HCEC 1CT (cell line): ENCODE results near the gene ZMYND8.
"Not testable (repeated sequence)": the region's sequence is repeated elsewhere in the genome, so short reads cannot be mapped to it uniquely, and the experiment has no call there.

Experiments used
- DNase-seq: peaks from one replicate; pipeline ENCODE4 v3.0.0-alpha.2; 2017

Gene ZMYND8

DNA sequence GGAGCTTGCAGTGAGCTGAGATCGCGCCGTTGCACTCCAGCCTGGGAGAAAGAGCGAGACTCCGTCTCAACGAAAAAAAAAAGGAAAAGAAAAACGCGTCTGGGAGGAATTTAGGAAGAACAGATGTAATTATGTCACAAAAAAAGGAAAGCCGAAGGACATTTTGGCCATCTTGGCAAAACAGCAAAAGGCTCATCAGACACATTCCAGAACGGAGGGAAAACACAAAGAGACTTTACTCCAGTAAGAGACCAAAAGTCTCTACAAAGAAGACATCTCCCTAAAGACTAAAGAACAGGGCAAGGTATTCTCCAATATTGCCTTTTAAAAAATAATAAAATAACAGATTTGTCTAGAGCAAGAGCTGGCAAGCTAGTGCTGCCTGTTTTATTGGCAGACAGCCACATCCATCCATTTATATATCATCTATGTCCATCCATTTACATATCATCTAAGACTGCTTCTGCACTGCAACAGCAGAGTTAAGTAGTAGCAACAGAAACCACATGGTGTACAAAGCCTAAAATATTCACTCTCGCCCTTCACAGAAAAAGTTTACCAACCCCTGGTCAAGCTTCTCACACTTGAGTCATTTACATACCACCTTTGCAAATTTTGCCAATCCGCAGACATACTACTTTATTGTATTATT lies 133.9 kb downstream of the ZMYND8 start:
- DNase-seq: no peak

DNA sequence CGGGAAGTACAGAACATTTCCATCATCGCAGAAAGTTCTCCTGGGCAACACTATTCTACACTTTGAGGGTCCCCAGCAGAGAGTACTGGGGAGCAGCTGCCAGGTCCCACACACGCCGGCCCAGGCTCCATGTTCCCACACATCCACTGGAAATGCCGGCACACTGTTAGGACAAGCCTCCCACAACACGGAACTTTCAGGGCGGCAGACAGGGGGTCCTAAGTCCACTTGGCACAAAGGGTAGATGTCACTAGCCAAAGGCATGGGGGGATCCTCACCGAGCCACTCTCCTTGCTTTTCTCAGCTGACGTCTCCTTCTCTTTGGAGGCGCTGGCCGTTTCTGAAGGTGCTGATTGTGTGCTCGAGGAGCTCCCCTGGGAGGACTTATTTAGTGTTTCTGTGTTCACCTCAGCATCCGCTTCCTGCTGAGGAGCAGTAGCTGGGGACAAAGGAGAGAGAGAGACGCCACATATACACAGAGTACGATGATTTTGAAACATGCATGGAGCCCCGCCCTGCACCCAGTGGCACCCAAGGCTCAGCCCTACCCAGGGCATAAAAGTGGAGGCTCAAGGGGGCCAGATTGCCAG lies 135.4 kb downstream of the ZMYND8 start:
- no peak for DNase-seq

DNA sequence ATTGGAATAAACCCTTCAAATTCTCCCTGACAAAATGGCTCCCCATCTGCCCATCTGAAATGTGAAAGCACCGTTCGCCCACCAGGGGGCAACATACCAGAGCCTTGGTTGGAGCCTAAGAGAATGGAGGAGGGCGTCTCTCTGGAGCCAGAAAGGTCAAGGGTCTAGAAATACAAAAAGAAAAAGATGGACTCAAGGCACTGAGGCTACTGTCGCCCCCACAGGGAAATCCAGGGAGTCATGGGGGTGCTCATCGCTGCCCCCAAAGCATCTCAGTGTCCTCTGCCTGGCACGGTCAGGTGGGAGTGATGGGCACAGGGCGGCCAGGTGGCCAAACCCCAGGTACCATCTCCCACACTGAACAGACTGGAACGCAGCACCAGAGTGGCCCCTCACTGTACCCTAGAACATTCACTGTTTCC lies 136.3 kb downstream of the ZMYND8 start:
- peak; percentile 25 for DNase-seq

DNA sequence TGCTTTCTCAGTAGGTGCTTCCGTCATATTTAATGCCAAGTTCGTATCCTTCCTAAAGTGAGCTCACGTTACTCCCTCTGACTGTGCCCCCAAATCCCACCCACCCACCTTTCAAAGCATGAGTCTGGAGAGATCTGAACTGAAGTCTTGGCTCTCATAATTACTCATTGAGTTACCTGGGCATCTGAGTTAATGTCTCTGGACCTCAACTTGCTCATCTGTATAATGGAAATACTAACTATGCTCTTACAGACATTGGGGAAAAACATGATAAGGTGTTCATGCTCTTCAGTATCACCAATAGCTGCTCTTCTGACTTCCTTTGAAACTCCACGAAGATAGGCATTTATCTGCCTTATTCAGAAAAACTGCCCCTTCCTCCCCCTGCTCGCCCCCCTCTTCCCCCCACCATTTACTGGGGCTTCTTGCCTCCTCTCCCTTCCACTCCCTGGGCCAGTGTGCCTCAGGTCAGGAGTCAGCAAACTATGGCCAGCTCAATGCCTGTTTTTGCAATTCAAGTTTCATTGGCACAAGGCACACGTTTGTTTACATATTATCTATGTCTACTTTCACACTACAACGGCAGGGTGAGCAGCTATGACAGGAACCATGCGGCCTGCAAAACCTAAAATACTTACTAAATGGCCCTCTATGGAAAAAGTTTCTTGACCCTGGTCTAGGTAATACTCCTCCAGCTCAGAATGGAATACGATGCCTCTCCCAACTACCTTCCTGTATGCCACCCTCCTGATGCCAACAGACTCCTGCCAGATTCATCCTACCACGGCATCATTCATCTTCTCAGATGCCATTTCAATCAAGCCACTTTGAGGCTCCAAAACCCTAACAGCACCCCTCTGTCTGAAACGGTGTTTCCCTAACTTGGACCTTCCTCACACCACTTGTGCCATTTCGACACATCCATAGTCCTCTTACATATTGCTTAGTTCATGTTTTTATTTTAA lies 138.7 kb downstream of the ZMYND8 start:
- no peak for DNase-seq

DNA sequence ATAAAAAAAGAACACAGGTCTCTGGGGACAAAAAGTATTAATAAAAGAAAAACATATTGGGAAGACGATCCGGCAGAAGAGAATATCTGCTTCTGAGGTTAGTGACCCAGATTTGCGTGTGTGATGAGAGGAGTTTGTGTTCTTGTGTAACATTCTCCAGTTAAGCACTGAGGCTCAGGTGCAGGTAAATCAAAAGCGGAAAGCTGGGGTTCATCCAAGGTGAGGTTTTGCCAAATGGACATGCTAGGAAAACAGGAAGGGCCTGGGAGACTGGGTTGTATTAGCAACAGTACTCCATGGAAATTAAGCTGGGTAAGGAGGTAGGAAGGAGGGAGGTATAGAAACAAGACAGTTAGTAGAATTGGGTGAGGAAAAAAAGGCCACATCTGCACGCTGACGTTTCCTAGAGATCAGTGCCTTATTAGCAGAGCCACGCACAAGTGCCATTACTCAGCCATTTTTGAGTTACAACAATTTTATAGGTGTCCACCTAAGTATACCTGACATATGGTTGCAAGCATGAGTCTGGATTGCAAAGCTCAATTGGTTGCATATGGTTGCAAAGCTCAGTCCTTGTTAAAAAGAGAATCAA lies 139.6 kb downstream of the ZMYND8 start:
- no peak for DNase-seq

DNA sequence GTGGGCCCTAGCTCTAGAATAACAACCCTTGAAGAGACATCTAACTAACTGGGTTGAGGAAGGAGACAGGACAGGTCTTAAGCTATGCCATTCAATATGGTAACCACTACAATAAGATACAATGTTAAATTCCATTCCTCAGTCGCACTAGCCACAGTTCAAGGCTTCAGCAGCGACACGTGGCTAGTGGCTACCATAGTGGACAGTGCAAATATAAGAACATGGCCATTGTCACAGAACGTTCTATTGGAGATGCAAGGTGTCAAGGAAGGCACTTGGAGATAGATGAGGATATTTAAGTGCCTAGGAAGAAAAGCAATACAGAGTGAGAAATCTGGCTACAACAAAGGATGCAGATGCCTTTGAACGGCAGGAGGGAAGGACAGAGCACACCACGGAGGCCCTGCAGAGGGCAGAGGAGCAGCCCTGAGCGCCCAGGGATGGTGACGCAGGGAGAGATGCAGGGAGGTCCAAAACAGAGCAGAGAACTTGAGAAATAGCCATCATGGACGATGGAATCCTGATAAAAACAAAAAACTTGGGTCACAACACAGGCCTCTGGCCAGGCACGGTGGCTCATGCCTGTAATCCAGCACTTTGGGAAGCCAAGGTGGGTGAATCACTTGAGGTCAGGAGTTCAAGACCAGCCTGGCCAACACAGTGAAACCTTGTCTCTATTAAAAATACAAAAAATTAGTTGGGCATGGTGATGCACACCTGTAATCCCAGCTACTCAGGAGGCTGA lies 140.7 kb downstream of the ZMYND8 start:
- no peak for DNase-seq

DNA sequence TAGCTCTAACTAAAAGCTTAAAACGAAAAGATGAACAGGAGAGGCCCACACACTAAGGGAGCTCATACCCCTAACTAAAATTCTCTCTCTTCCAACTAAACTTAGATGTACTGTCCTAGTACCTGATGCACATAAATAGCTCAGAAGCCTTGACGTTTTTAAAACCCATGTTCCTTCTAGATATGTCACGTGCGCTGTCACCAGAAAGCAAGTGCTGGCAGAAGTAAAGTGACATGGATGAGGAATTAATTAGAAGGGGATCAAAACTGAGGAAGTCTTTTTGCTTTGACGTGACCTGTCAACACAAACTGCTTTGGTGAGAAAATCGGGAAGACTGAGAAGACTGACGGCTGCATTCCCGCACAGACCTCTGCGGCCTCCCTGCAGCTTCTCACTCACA lies 142.5 kb downstream of the ZMYND8 start:
- no peak for DNase-seq

DNA sequence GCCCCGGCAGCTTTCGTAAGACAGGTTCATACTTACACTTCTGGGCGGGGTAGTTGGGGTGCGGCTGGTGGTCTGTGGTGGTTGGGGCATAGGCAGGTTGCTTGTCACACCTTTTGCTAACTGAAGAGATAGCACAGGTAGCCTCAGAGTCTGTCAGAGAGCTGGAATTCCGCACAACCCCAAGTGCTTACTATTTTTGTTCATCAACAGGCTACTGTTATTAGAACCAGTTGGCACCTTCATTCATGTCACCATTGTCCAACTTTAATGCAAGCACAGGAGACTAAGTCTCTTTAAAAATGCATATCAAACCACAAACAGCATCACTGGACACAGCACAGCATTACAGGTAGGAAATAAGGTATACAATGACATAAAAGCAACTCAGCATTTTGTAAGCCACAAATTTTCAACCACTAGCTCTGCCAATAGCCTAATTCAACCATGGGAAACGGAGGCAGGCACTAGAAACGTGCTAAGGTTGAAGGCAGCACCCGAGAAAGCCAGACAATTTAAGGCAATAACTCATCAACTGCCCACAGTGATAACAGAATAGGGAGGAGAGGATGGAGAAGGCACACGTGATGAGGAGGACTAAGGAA lies 143.8 kb downstream of the ZMYND8 start:
- no peak for DNase-seq

DNA sequence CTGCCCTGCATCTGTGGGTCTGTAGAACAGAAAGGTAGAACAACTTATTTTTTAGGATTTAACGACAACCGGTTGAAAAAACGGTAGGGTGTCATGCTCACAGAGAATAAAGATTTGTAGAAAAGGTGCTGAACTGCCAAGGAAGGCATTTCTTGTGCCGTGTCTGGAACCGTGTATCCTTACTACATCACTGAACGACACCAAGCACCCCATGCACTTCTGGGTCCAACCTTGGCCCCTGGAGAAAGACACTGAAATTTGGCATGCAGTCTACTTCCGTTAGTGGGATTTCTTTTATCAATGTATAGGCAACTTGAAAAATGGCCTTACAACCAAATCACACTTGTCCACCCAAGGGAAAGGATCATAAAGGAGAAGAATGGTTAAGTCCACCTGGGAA lies 145.5 kb downstream of the ZMYND8 start:
- DNase-seq: no peak

DNA sequence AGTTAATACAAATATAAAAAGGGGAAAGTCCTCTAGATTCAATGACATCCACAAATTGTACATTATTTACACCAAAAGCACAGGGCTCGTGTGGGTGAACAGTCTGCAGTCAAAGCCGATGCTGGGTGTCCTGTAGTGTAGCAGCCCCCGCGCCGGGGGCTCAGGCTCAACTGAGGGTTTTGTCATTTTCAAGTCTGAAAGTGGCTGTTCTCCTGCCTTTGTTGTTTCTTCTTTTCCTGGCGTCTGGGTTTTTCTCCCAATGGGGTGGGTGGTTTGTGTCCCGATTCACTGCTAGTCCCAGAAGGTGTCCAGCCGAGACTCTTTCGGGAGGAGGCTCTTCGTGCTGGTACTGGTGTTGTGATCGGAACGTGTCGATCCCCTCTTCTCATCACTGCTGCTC lies 146.0 kb downstream of the ZMYND8 start:
- no peak for DNase-seq

DNA sequence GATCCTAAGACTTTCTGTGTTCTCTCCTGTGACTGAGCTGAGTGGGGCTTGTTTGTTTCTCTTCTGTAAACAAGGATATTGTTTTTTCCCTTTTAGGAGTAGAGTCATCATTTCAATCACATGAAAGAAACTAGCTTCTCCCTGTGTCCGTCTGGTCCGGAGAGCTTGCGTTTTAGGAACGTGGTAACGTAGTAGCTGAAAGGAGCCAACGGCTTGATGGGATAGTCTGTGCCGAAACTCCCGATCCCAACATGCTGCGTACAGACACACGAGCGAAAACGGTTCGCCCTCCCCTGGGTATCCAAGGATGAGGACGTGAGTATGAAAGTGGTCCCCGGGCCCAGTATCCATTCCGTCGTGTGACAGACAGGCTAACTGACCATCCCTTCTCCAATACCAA lies 146.5 kb downstream of the ZMYND8 start:
- DNase-seq: no peak

DNA sequence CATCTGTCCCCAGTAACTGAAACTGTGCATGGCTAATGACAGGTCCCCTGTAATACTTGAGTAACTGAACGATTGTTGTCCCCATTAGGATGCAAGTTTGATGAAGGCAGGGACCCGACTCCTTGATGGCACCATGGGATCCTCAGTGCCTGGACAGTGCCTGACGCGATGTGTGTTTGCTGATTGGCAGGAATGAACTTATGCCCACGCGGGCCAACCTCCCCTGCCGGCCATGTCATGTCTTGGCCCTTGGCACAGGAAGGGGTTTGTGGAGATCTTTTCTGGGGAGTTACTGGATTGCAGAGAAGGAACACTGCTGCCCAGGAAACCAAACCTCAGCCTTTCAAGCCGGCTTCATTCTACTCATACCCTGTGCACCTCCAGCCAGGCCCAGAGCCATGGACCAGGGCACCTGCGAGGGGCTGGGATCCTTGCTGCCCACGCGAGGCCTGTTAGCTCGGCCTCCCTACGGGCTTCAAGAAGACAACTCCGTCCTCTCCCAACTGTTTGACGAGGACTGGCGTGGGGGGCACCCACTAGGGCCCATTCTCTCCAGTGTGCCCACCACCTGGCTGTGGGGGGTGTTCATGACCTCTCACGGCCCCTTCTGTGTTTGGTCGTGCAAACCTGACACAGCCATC lies 147.8 kb downstream of the ZMYND8 start:
- DNase-seq: no peak

DNA sequence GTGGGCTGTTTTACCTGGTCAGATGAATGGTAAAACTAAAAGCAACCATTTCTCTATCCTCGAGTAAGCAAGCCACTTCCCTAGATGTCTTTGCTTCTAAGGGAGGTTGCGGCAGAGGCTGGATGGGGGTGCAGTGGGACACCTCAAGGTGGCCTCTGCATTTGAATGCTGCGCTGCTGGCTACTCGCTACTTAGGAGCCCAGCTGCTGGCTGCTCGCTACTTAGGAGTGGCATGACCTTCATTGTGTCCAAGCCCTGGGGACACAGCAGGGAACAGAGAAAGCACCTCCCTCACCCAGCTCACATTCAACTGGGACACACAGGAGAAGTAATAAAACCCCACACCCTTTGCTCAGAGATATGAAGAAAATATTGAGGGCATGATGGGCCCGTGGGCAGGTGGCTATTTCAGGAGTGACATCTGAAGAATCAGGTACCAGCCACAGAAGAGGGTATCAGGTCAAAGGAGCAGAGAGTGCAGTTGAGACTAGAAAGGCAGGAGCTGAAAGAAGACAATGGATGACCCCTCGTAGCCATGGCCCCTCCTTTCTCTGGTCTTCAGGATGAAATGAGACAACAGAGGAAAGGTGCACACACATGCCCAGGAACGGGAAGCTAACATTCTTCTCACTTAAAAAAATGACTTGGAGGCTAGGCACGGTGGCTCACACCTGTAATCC lies 149.4 kb downstream of the ZMYND8 start:
- DNase-seq: no peak

DNA sequence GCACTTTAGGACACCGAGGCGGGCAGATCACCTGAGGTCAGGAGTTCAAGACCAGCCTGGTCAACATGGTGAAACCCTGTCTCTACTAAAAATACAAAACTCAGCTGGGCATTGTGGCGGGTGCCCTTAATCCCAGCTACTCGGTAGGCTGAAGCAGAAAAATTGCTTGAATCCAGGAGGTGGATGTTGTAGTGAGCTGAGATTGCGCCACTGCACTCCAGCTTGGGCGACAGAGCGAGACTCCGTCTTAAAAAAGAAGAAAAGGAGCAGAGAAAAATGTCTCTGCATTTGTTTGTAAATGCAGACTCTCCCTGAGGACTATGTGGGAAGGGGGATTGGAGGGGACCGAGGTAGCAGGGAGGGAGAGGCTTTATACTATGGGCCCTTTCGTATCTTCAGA lies 149.9 kb downstream of the ZMYND8 start:
- not testable (repeated sequence) for DNase-seq

DNA sequence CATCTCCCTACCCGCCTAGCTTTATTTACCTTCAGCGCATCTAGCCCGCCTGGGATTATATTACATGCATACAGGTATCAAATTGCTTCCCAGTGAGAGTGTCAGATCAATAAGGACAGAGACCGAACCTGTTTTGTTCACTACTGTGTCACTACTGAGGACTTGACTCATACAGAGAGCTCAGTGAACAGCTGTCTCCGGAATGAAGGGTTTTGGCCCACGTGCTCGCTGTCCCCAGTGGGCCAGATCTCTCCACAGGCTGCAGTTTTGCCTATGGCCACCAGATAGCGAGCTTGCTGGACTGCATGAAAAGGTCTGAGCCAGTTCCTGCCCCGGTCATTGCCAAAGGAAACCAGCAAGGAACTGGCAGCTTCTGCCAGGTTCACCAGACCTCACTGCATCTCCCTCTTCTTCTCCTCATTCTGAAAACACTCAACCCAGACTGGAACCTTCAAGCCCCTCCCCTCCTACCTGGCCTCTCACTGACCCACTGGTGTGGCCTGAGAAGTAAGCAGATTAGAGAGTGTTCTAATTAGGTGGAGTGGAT lies 150.8 kb downstream of the ZMYND8 start:
- DNase-seq: peak; percentile 81

DNA sequence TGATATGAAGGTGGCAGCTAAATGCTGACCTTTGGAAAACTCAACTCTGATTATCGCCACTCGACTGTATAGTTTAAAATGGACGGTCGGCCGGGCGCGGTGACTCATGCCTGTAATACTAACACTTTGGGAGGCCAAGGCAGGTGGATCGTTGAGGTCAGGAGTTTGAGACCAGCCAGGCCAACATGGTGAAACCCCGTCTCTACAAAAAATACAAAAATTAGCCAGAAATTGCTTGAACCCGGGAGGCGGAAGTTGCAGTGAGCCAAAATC lies 151.7 kb downstream of the ZMYND8 start:
- not testable (repeated sequence) for DNase-seq

DNA sequence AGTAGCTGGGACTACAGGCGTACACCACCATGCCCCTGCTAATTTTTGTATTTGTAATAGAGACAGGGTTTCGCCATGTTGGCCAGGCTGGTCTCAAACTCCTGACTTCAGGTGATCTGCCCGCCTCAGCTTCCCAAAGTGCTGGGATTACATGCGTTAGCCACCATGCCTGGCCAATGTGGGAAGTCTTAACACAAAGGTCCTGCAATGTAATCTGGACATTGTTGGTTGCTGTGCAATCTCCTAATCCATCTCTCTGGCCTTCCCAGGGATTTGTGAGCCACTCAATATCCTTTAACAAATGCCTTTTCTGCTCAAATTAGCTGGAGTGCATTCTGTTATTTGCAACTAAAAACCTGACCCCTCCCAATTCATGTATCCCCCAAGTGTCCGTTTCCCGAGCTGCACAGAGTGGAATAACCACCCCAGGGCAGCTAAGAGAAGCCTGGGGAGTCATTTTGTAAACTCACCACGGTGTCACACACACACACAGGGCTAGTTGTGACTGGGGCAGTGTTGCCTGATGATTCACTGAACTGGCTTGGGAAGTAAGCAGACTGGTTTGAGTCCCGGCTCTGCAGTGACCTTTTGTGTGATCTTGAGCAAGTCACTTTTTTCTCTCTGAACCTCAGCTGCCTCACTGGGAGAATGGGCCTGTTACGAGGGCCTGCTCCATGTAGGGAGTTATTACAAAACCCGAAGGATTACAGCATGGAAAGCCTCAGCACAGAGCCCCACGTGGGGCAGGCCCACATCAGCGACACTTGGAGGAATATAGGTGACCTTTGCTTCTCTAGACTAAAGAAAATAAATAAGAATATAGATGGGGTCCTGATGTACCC lies 152.3 kb downstream of the ZMYND8 start:
- peak; percentile 61 for DNase-seq

DNA sequence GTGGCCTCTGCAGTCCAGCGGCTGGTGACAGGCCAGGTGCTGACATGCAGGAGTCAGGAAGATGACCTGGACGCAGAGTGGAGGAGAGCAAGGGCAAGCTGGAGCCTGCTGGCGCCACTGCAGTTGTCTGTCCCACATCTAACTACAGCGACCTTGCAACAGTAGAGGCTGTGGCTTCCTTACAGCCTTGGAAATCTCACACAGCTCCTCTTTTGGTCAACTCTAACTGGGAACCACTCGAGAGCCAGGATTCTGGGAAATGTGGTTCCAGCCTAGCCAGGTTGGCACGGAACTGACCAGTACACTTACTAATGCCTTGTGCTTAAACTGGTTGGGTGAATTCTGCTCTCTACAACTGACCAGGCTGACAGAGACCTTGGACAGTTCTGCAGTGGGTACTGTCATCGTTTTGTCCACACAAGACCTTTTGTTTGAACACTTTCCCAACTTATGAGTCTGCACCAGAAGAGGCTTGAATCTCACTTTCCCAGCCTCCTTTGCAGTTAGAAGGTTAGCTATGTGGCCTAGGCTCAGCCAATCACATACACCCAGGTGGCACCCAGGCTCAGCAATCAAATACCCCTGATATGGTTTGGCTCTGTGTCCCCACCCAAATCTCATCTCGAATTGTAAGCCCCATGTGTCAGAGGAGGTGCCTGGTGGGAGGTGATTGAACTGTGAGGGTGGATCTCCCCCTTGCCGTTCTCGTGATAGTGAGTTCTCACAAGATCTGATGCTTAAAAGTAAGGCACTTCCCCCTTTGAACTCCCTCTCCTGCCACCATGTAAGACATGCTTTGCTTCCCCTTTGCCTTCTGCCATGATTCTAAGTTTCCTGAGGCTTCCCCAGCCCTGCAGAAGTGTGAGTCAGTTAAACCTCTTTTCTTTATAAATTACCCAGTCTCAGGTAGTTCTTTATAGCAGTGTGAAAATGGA lies 153.5 kb downstream of the ZMYND8 start:
- no peak for DNase-seq
